HL-60 (cell line): Measurements from ENCODE around the gene CDH6.

Experiments used
- DNase-seq, 2 experiments: peaks; one replicate each; pipeline ENCODE4 v3.0.0-alpha.2; 2010 to 2020; ENCODE audit warnings: low read depth in 1 of 2, low spot score in 1 of 2
- H3K27ac ChIP-seq: fragments of 250-450 bp; sonication (Bioruptor Pico); replicated peaks from 2 replicates; pipeline ENCODE4 v1.5.1; 2020; ENCODE audit warnings: mild to moderate bottlenecking, moderate library complexity
- H3K27me3 ChIP-seq: fragments of 250-450 bp; sonication (Bioruptor Pico); 2 replicates; pipeline ENCODE4 v1.5.1; 2021; ENCODE audit warnings: mild to moderate bottlenecking, moderate library complexity; ENCODE audit not compliant: insufficient read depth, poor library complexity, severe bottlenecking
- H3K4me3 ChIP-seq: replicated peaks from 2 replicates; pipeline ENCODE4 v1.5.1; 2011; ENCODE audit warnings: mild to moderate bottlenecking, control low read depth, low read length; ENCODE audit not compliant: insufficient read depth
- GABPA ChIP-seq: IDR thresholded peaks from 2 replicates; pipeline ENCODE4 v1.6.1; 2012; ENCODE audit warnings: low read depth
- POLR2AphosphoS5 ChIP-seq: IDR thresholded peaks from 2 replicates; pipeline ENCODE4 v1.6.1; 2012; ENCODE audit warnings: low read depth
- SPI1 ChIP-seq: IDR thresholded peaks from 2 replicates; pipeline ENCODE4 v1.6.1; 2012; ENCODE audit warnings: low read depth, mild to moderate bottlenecking, borderline replicate concordance
- TF ChIP-seq, protein P1 (sequence below): IDR thresholded peaks from one replicate; pipeline ENCODE4 v1.5.1; 2011; ENCODE audit warnings: low read length, control low read depth, inconsistent platforms; ENCODE audit not compliant: insufficient read depth
- TF ChIP-seq, protein P2 (sequence below): IDR thresholded peaks from 2 replicates; pipeline ENCODE4 v1.6.1; 2012; ENCODE audit warnings: low read depth; ENCODE audit not compliant: insufficient replicate concordance

Gene CDH6

DNA sequence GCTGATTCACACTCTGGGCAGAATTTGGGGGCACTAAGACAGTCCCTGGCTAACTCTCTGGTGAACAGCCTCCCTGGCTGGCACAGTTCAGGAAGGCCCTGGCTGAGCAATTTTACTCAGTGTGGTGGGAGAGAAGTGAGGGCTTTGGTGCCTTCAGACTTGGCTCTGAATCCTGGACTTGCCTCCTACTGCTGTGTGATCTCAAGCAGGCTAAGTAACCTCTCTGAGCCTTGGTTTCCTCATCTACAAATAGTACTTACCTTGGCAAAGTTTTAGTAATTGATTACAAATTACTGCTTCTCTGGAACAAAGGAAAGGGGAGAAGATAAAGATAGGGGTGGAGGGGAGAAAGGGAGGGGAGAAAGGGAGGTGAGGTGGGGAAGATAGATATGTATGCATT is 184.7 kb downstream of the CDH6 start:
- Histone ChIP-seq H3K27ac (no peak overlapping the region), H3K4me3 (no peak overlapping the region), H3K27me3 (peaks cover 4% of the 10 kb centered on the region)
- no peak for TF ChIP-seq GABPA
- no peak for TF ChIP-seq POLR2AphosphoS5
- TF ChIP-seq, protein P1, sequence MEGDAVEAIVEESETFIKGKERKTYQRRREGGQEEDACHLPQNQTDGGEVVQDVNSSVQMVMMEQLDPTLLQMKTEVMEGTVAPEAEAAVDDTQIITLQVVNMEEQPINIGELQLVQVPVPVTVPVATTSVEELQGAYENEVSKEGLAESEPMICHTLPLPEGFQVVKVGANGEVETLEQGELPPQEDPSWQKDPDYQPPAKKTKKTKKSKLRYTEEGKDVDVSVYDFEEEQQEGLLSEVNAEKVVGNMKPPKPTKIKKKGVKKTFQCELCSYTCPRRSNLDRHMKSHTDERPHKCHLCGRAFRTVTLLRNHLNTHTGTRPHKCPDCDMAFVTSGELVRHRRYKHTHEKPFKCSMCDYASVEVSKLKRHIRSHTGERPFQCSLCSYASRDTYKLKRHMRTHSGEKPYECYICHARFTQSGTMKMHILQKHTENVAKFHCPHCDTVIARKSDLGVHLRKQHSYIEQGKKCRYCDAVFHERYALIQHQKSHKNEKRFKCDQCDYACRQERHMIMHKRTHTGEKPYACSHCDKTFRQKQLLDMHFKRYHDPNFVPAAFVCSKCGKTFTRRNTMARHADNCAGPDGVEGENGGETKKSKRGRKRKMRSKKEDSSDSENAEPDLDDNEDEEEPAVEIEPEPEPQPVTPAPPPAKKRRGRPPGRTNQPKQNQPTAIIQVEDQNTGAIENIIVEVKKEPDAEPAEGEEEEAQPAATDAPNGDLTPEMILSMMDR: no peak
- no peak for TF ChIP-seq SPI1
- TF ChIP-seq, protein P2, sequence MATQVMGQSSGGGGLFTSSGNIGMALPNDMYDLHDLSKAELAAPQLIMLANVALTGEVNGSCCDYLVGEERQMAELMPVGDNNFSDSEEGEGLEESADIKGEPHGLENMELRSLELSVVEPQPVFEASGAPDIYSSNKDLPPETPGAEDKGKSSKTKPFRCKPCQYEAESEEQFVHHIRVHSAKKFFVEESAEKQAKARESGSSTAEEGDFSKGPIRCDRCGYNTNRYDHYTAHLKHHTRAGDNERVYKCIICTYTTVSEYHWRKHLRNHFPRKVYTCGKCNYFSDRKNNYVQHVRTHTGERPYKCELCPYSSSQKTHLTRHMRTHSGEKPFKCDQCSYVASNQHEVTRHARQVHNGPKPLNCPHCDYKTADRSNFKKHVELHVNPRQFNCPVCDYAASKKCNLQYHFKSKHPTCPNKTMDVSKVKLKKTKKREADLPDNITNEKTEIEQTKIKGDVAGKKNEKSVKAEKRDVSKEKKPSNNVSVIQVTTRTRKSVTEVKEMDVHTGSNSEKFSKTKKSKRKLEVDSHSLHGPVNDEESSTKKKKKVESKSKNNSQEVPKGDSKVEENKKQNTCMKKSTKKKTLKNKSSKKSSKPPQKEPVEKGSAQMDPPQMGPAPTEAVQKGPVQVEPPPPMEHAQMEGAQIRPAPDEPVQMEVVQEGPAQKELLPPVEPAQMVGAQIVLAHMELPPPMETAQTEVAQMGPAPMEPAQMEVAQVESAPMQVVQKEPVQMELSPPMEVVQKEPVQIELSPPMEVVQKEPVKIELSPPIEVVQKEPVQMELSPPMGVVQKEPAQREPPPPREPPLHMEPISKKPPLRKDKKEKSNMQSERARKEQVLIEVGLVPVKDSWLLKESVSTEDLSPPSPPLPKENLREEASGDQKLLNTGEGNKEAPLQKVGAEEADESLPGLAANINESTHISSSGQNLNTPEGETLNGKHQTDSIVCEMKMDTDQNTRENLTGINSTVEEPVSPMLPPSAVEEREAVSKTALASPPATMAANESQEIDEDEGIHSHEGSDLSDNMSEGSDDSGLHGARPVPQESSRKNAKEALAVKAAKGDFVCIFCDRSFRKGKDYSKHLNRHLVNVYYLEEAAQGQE: no peak
- no peak for DNase-seq
